Retinal pigment epithelial cell (primary cell): Measurements from ENCODE around the gene SEMA6C.

Source experiments
- DNase-seq: peaks from one replicate; pipeline ENCODE4 v3.0.0-alpha.2; 2010; ENCODE audit warnings: low read depth
- H3K4me3 ChIP-seq: 2 replicates; pipeline ENCODE4 v1.5.1; 2011; ENCODE audit warnings: mild to moderate bottlenecking, low read length, control low read depth, moderate library complexity
- CTCF ChIP-seq: conservative IDR thresholded peaks from 2 replicates; pipeline ENCODE4 v1.5.1; 2011; ENCODE audit warnings: low read depth, low read length, control low read depth, inconsistent platforms

Gene SEMA6C

GRCh38 chr1:151143057-151143435 is 3.4 kb downstream of the SEMA6C start:
- no peak for TF ChIP-seq CTCF
- no peak for DNase-seq
- no peak overlapping the region for H3K4me3 ChIP-seq

DNA sequence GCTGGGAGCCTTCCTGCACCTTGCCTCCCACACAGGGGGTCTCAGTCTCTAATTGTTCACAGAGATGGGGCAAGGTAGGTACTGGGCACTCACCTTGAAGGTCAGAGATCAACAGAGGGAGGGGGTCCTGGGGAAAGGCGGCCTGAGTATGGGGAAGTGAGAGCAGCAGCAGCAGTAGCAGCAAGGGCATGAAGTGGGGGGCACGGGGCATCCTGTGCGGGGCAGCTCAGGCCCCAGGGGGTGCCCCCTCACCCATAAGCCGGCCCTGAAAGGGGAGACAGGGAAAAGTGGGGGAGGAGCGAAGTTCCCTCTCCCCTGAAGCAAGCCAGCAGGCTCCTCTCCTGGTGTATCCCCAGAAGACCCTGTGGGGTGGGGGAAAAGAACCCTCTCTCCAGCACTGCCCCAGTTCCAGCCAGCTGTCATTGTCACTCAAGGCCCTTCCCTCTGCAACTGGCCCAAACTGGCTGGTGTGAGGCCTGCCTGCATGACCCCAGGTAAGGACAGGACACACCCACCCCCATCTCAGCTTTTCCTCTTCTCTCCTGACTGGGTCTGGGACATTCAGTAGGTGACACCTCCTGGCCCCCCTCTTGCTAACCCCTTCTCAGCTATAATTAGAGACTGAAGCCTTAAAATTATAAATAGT is 3.9 kb downstream of the SEMA6C start:
- DNase-seq = no peak
- no peak overlapping the region for H3K4me3 ChIP-seq
- TF ChIP-seq CTCF = no peak

DNA sequence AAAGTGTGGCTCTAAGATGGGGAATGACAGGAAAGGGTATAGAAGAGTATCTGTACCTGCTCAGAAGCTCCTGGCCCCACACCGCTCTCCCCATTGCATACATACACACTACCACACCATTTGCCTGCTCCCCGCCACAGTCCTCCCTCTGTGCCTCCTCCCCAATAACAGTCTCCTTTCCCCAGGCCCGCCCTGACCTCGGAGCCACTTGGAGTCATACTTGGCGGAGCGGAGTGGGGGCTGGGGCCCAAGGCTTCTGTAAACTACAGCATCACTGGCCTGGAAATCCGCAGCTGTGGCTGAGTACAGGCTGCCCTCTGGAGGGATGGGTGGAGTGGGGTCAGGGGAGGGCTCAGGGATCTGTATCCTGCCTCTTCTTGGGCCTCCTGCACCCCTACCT is 8.6 kb downstream of the SEMA6C start:
- H3K4me3 ChIP-seq = no peak overlapping the region
- no peak for TF ChIP-seq CTCF
- DNase-seq = no peak

DNA sequence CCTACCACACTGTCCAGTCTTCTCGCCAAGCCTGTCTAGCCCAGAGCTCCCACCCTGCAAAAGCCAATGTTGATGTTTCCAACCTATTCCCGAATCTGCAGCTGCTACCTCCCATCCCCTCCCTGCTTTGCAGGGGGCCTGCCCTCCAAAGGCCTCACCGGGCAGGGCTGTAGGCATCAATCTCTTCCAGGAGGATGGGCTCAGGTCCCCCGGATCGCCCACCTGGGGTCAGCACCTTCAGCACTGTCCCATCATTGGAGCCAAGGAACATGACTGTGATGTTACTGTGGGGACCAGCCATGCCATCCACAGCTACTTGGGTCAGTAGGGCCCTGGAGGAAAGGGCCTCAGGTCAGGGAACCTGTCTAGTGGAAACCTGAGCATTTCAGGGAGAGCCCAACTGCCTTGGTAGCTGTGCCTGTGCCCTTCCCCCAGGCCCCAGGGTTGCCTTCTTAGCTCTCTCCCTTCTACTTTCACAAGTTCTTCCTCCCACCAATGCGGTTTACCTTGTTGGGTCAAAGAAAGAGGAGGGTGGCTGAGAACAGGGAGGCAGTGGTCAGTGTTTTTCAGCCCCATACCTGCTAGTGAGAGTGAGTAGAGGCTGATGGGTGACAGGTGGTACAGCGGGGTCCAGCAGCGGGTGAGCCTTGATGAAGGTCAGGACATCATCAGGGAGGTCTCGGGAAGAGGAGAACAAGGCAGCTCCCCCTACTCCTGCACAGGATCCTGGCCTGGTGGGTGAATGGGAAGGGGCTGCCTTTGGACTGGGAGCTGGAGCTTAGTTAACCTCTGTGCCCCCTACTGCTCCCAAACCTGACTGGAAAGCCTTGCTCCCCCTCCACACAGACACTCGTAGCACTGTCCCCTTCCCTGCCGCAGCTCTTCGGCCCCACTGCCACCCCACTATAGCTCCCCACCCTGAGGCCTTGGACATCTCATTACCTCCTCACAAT is 10.7 kb downstream of the SEMA6C start:
- TF ChIP-seq CTCF = no peak
- DNase-seq = no peak
- no peak overlapping the region for H3K4me3 ChIP-seq

DNA sequence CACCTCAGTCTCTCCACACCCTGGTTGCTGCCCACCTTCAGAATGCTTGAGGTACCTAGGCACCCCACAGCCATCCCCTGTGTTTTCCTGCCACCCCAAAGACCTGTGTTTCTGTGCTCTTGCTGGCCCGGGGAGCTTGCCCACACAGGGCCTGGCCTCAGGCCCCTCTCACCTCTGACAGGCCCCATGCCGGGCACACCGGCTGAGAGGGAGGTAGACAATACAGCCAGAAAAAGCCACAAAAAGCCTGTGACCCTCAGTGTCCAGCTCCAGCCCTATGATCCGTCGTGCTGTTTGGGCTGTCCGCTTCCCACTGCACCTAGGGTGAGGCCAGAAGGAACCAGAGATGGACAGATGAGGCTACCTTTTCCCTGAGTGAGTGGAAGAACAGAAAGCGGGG is 11.4 kb downstream of the SEMA6C start:
- no peak for TF ChIP-seq CTCF
- H3K4me3 ChIP-seq = no peak overlapping the region
- no peak for DNase-seq

DNA sequence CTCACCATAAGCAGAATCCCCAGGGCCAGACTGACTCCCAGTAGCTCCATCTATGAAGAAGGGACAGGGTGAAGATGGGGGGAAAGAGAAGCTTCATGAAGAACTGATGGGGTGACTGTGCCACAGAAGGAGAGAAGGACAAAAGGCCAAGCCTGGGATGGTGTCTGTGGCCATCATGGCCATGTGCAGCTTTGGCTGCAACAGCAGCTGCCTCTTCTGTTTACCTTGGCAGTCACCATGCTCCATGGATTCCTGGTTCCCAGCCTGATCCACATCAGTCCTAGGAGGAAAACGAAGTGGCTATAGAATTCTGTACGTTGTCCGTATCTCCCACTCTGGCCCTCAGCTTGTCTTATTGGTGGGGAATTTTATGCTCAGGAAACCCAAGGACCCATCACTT is 12.0 kb downstream of the SEMA6C start:
- DNase-seq = no peak
- TF ChIP-seq CTCF = no peak
- no peak overlapping the region for H3K4me3 ChIP-seq
